ENCODE data around the gene IMPA2. TPM values are rescaled to one million over a fixed set of nuclear protein-coding genes. Genes with fewer than 3 reads are reported as not detected.

Gene IMPA2
- total RNA-seq, 4 donors from 2014 or later: 112 to 385 (median 215) TPM

DNA sequence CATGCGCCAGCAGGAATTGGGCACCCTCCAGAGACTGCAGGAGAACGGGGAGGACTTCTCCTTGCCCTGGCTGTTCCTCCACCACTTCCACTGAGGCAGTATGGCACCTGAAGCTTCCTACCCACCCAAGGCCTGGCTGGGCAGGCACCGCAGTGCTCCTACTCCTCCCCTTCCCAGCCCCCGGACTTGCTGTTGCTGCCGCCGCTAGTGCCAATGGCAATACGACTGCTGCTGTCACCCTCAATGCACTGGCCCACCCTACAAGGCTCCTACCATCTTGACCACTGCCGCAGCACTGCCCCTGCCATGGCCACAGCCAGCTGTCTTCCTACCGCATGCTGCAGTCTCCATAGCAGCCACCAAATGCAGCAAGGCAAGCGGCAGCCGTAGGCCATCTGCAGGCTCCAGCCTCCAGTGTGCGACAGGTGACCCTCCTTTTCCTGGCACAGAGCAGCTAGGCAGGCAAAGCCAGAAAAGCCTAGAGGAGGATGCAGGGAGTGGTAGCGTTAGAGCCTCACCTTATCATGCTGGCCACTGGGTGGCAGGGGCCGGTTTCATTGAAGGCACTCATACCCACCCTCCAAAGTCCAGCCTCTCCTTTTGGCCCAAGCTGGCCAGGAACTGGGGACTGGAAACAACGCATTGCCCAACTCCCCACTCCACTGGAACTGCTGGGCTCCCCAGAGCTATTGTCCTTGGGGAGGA lies 64.9 kb downstream of the IMPA2 start:
- TF ChIP-seq, protein P1, sequence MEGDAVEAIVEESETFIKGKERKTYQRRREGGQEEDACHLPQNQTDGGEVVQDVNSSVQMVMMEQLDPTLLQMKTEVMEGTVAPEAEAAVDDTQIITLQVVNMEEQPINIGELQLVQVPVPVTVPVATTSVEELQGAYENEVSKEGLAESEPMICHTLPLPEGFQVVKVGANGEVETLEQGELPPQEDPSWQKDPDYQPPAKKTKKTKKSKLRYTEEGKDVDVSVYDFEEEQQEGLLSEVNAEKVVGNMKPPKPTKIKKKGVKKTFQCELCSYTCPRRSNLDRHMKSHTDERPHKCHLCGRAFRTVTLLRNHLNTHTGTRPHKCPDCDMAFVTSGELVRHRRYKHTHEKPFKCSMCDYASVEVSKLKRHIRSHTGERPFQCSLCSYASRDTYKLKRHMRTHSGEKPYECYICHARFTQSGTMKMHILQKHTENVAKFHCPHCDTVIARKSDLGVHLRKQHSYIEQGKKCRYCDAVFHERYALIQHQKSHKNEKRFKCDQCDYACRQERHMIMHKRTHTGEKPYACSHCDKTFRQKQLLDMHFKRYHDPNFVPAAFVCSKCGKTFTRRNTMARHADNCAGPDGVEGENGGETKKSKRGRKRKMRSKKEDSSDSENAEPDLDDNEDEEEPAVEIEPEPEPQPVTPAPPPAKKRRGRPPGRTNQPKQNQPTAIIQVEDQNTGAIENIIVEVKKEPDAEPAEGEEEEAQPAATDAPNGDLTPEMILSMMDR (IDR thresholded peaks at IDR 0.05): no peak
- TF ChIP-seq POLR2A (IDR thresholded peaks at IDR 0.05) (no peak), EP300 (IDR thresholded peaks at IDR 0.05) (no peak), POLR2AphosphoS5 (IDR thresholded peaks at IDR 0.05) (no peak)
- 88 to 90% methylated on average over 4 to 8 of the region's 15 CpGs for WGBS, 2 donors (ENCODE audit: low coverage in 1 of 2)
- no peak for ATAC-seq

GRCh38 chr18:12046751-12047335 lies 65.5 kb downstream of the IMPA2 start:
- Histone ChIP-seq H3K9me3 (no peaks in the 10 kb centered on the region), H3K27me3 (peaks cover 10% of the 10 kb centered on the region), H3K36me3 (no peaks in the 10 kb centered on the region), H3K27ac (no peak overlapping the region), H3K4me1 (no peaks in the 10 kb centered on the region), H3K4me3 (no peak overlapping the region)
- no peak for TF ChIP-seq EP300 (IDR thresholded peaks at IDR 0.05)
- TF ChIP-seq, protein P1 (IDR thresholded peaks at IDR 0.05): no peak
- TF ChIP-seq POLR2A (IDR thresholded peaks at IDR 0.05): no peak
- TF ChIP-seq POLR2AphosphoS5 (IDR thresholded peaks at IDR 0.05): no peak
- 90% methylated on average over 6 of the region's 12 CpGs; no CpG with 5 or more reads in 1 of the 2 donors for WGBS, 2 donors (ENCODE audit: low coverage in 1 of 2)
- ATAC-seq: no peak

More for the DNA sequence above, 64.9 kb downstream of the IMPA2 start:
- Histone ChIP-seq H3K36me3 (no peaks in the 10 kb centered on the region), H3K4me3 (no peak overlapping the region), H3K27me3 (peaks cover 10% of the 10 kb centered on the region), H3K27ac (no peak overlapping the region), H3K4me1 (no peaks in the 10 kb centered on the region), H3K9me3 (no peaks in the 10 kb centered on the region)

GRCh38 chr18:12048010-12048826 lies 66.9 kb downstream of the IMPA2 start:
- ATAC-seq: no peak
- WGBS, 2 donors (ENCODE audit: low coverage in 1 of 2): no CpG with 5 or more reads among the region's 20 CpGs
- no peak overlapping the region for H3K4me3 ChIP-seq
- H3K4me1 ChIP-seq: no peaks in the 10 kb centered on the region
- no peaks in the 10 kb centered on the region for H3K36me3 ChIP-seq
- H3K9me3 ChIP-seq: no peaks in the 10 kb centered on the region
- no peak for TF ChIP-seq POLR2AphosphoS5 (IDR thresholded peaks at IDR 0.05)
- TF ChIP-seq, protein P1 (IDR thresholded peaks at IDR 0.05): no peak
- no peak for TF ChIP-seq POLR2A (IDR thresholded peaks at IDR 0.05)
- TF ChIP-seq EP300 (IDR thresholded peaks at IDR 0.05): no peak
- H3K27ac ChIP-seq: no peak overlapping the region
- H3K27me3 ChIP-seq: peaks cover 10% of the 10 kb centered on the region

GRCh38 chr18:12048827-12049175 lies 67.5 kb downstream of the IMPA2 start:
- Histone ChIP-seq H3K4me3 (no peak overlapping the region), H3K36me3 (no peaks in the 10 kb centered on the region), H3K27ac (no peak overlapping the region), H3K9me3 (no peaks in the 10 kb centered on the region), H3K4me1 (no peaks in the 10 kb centered on the region), H3K27me3 (peaks cover 10% of the 10 kb centered on the region)
- TF ChIP-seq POLR2AphosphoS5 (IDR thresholded peaks at IDR 0.05): no peak
- no peak for TF ChIP-seq EP300 (IDR thresholded peaks at IDR 0.05)
- TF ChIP-seq, protein P1 (IDR thresholded peaks at IDR 0.05): no peak
- TF ChIP-seq POLR2A (IDR thresholded peaks at IDR 0.05): no peak
- ATAC-seq: no peak
- WGBS, 2 donors (ENCODE audit: low coverage in 1 of 2): 50 to 71% methylated on average over 1 to 2 of the region's 2 CpGs

Measured in gastroesophageal sphincter (tissue), 4 donors.